GM23248 (cell line): ENCODE results near the gene RHCE. TPM values are rescaled to one million over a fixed set of nuclear protein-coding genes. Genes with fewer than 3 reads are reported as not detected.

Experiments
- DNase-seq: peaks from one replicate; pipeline ENCODE4 v3.0.0-alpha.2; 2015
- H2AFZ ChIP-seq: fragments of 200-600 bp; sonication (generic); 2 replicates; pipeline ENCODE4 v1.6.1; 2016; ENCODE audit warnings: antibody characterized with exemption
- H3F3A ChIP-seq: fragments of 200-600 bp; sonication (generic); 2 replicates; pipeline ENCODE4 v1.6.1; 2016; ENCODE audit warnings: mild to moderate bottlenecking, antibody characterized with exemption, mixed run types; ENCODE audit not compliant: insufficient read depth
- H3K27ac ChIP-seq: fragments of 200-600 bp; sonication (generic); 2 replicates; pipeline ENCODE4 v1.5.1; 2016; ENCODE audit warnings: mild to moderate bottlenecking
- H3K27me3 ChIP-seq: fragments of 200-600 bp; sonication (generic); replicated peaks from 2 replicates; pipeline ENCODE4 v1.6.1; 2016; ENCODE audit warnings: mild to moderate bottlenecking; ENCODE audit not compliant: insufficient read depth
- H3K36me3 ChIP-seq: fragments of 200-600 bp; sonication (generic); 2 replicates; pipeline ENCODE4 v1.6.1; 2016; ENCODE audit warnings: low read depth, mild to moderate bottlenecking
- H3K4me1 ChIP-seq: fragments of 200-600 bp; sonication (generic); 2 replicates; pipeline ENCODE4 v1.6.1; 2016; ENCODE audit warnings: mild to moderate bottlenecking; ENCODE audit not compliant: insufficient read depth
- H3K4me2 ChIP-seq: fragments of 200-600 bp; sonication (generic); one replicate; pipeline ENCODE4 v1.6.1; 2016; ENCODE audit warnings: mild to moderate bottlenecking; ENCODE audit not compliant: unreplicated experiment
- H3K4me3 ChIP-seq: fragments of 200-600 bp; sonication (generic); 2 replicates; pipeline ENCODE4 v1.5.1; 2016; ENCODE audit warnings: mild to moderate bottlenecking
- H3K79me2 ChIP-seq: fragments of 200-600 bp; sonication (generic); 2 replicates; pipeline ENCODE4 v1.6.1; 2016; ENCODE audit warnings: mild to moderate bottlenecking; ENCODE audit not compliant: insufficient read depth
- H3K9ac ChIP-seq: fragments of 200-600 bp; sonication (generic); 2 replicates; pipeline ENCODE4 v1.6.1; 2016; ENCODE audit warnings: mild to moderate bottlenecking
- H3K9me2 ChIP-seq: fragments of 200-600 bp; sonication (generic); 2 replicates; pipeline ENCODE4 v1.6.1; 2016; ENCODE audit warnings: mixed run types, mild to moderate bottlenecking, moderate library complexity; ENCODE audit not compliant: insufficient read depth
- H3K9me3 ChIP-seq: fragments of 200-600 bp; sonication (generic); one replicate; pipeline ENCODE4 v1.6.1; 2017; ENCODE audit warnings: low read depth
- H4K20me1 ChIP-seq: fragments of 200-600 bp; sonication (generic); 2 replicates; pipeline ENCODE4 v1.6.0; 2016; ENCODE audit not compliant: insufficient read depth
- EZH2 ChIP-seq: fragments of 200-600 bp; sonication (generic); IDR thresholded peaks from 2 replicates; pipeline ENCODE4 v1.6.1; 2018; ENCODE audit warnings: antibody characterized with exemption, mild to moderate bottlenecking; ENCODE audit not compliant: insufficient read depth, poor library complexity, severe bottlenecking
- EZH2phosphoT487 ChIP-seq: fragments of 200-600 bp; sonication (generic); IDR thresholded peaks from 2 replicates; pipeline ENCODE4 v1.6.1; 2018; ENCODE audit warnings: antibody characterized with exemption, moderate library complexity, mild to moderate bottlenecking, low read depth; ENCODE audit not compliant: insufficient read depth
- WGBS, 2 experiments: methylation state at CpG; one replicate each; pipeline ENCODE4 v1.1.6; 2015 to 2017; ENCODE audit warnings: low lambda C conversion rate in 2 of 2, low coverage in 1 of 2; ENCODE audit errors: missing lambda C conversion rate in 2 of 2; 5-methylcytosine and 5-hydroxymethylcytosine counted together
- in situ Hi-C: fragments of 300-500 bp; cut with MboI; formaldehyde crosslinking; loops from 2 replicates; pipeline ENCODE4 v1.15.0; 2020
- polyA plus RNA-seq: library from polyadenylated mRNA; unstranded; fragments of >200 nt; fragmentation: Nextera tagmentation; extraction: Ambion mirVana; gene quantifications from 2 replicates; pipeline ENCODE4 v1.2.1, GENCODE V29; 2016
- total RNA-seq: library from RNA; depleted of rRNA; stranded (reverse); fragments of >200 nt; shearing (Covaris generic); gene quantifications from 2 replicates; pipeline ENCODE4 v1.2.3, GENCODE V29; 2014

The RHCE gene
- total and polyA plus RNA-seq, 2 experiments from 2014 or later: 0.43 to 0.90 TPM

DNA sequence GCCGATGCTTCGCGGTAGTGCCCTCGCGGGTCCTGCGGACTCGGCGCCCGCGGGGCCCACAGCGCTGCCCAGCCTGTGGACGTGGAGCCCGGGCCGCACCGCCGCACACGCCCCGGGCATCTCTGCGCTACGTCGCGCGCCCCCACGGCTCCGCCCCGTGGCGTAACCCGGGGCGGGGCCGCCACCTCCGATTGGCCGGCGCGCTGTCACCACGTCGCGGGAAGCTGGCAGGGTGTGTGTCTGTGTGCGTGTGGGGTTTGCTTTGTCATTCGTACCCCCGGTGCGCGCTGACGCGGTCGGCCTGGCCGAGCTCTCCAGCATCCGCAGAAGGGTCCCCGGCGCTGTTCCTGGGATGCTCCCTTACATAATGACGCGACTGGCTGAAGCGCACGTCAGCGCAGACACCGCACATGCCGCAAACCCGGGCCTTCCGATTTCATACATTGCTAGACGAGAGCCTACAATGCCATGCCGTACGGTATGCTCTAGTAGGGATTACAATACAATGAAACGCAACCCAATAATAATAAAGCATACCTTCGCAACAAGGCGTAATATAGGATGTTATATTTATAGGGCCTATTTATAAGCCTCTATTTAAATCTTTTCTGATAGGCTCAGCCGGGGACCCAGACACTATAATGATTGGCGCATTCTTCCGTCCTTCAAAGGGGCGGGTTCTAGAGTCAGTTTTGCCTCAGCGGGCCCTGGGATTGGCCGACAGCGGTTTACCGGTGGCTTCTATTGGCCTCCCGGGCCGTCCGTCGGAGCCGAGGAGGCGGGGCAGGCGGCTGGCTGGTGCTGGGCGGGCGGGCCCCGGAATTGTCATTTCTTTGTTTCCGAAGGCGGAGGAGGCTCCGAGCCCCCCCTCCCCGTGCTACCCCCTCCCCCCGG, 9.7 kb upstream of the RHCE start, which contains the start of gene MACO1:
Gene MACO1, plus strand, starts transcription at position 825 of the 894 bp plus-strand sequence. CDS start 202 bp downstream, outside the sequence.
- TF ChIP-seq EZH2phosphoT487 (no peak), EZH2 (no peak)
- peak within 1 kb of the TSS; percentile 93 for H2AFZ ChIP-seq
- peak within 1 kb of the TSS; percentile 99 for H3K9ac ChIP-seq
- H3K4me2 ChIP-seq: peak within 1 kb of the TSS; percentile 92
- peaks cover 30% of the 10 kb centered on the region for H3K4me1 ChIP-seq
- no peaks in the 10 kb centered on the region for H3K36me3 ChIP-seq
- peak; percentile 97 for DNase-seq
- peak within 1 kb of the TSS; percentile 96 for H3K27ac ChIP-seq
- 1 to 2% methylated on average over 55 to 71 of the region's 87 CpGs for WGBS, 2 experiments
- no peaks in the 10 kb centered on the region; the same call in 1 of the 2 replicates for H4K20me1 ChIP-seq
- H3K9me2 ChIP-seq: no peaks in the 10 kb centered on the region
- peaks cover 22% of the 10 kb centered on the region for H3F3A ChIP-seq
- no peaks in the 10 kb centered on the region for H3K9me3 ChIP-seq
- in situ Hi-C loops: no loop called here
- H3K4me3 ChIP-seq: peak within 1 kb of the TSS; percentile 94
- peaks cover 47% of the 10 kb centered on the region for H3K79me2 ChIP-seq
- no peaks in the 10 kb centered on the region for H3K27me3 ChIP-seq

DNA sequence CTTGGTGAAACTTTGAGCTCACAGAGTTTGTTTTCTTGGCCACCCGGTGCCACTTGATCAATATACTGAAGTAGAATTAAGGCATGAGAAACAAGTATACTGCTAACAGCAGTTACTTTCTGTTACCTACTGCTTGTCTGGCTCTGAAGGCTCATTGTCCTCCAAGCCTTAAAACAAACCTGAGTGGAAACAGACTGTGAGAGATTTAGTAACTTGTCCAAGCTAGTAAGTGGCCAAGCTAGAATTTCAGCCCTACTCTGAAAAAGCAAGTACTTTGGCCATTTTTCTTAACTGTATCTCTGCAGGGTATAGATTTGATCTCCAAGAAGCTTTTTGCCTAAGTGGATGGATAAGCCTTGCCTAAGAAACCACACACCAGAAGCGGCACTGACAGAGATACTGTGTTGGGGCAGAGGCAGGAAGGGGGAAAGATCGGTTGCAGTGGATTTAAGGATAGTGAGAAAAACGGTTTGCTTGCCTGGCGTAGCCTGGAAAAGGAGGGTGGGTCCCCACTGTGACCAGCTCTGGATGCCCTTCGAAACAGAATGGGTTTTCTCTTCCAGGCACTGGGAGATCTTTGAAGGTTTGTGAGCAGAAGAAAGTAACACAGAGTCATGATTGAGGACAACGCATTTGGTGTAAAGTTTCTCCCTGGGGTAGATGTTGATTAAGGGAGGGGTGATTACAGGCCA, 8.0 kb upstream of the RHCE start:
- H3K27me3 ChIP-seq: no peaks in the 10 kb centered on the region
- no peaks in the 10 kb centered on the region for H3K9me2 ChIP-seq
- no peak overlapping the region for H3K4me2 ChIP-seq
- no peaks in the 10 kb centered on the region; the same call in 1 of the 2 replicates for H4K20me1 ChIP-seq
- 91 to 92% methylated on average over 7 of the region's 7 CpGs for WGBS, 2 experiments
- peaks cover 20% of the 10 kb centered on the region for H3F3A ChIP-seq
- no peak overlapping the region for H3K9ac ChIP-seq
- H3K9me3 ChIP-seq: no peaks in the 10 kb centered on the region
- H3K4me1 ChIP-seq: peaks cover 19% of the 10 kb centered on the region
- H3K79me2 ChIP-seq: peaks cover 30% of the 10 kb centered on the region
- no peaks in the 10 kb centered on the region for H3K36me3 ChIP-seq
- no peak for TF ChIP-seq EZH2
- TF ChIP-seq EZH2phosphoT487: no peak
- DNase-seq: no peak
- H3K27ac ChIP-seq: no peak overlapping the region
- no peak overlapping the region for H2AFZ ChIP-seq
- H3K4me3 ChIP-seq: no peak overlapping the region
- in situ Hi-C loops: no loop called here

DNA sequence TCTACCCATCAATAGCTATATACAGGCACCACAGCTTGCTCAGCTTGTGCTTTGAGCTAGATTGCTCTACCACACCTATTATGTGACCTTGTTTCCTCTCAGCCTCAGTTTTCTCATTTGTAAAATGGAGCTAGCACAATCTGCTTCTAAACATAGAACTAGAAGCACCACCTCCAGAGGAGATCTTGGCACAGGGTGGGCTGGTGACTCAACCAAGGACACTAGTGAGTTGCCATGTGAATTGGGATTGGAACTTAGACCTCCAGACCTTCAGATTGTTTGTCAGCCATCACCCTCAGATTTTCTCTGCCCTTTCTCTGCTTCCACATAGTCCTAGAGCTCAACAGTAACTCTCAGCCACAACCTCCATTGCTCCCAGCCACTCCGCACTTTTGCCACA, 7.1 kb upstream of the RHCE start:
- in situ Hi-C loops: no loop called here
- no peak overlapping the region for H3K4me2 ChIP-seq
- H3F3A ChIP-seq: peaks cover 19% of the 10 kb centered on the region
- no peaks in the 10 kb centered on the region for H3K36me3 ChIP-seq
- no peaks in the 10 kb centered on the region for H3K27me3 ChIP-seq
- H3K9ac ChIP-seq: no peak overlapping the region
- H3K4me1 ChIP-seq: peaks cover 10% of the 10 kb centered on the region; the same call in 1 of the 2 replicates
- no peak for TF ChIP-seq EZH2phosphoT487
- TF ChIP-seq EZH2: no peak
- no peaks in the 10 kb centered on the region for H3K9me3 ChIP-seq
- H3K79me2 ChIP-seq: peaks cover 20% of the 10 kb centered on the region
- H2AFZ ChIP-seq: no peak overlapping the region
- H3K9me2 ChIP-seq: no peaks in the 10 kb centered on the region
- no peak overlapping the region for H3K4me3 ChIP-seq
- peak; percentile 48 for DNase-seq
- H4K20me1 ChIP-seq: no peaks in the 10 kb centered on the region
- WGBS, 2 experiments: 94 to 100% methylated on average over 1 of the region's 1 CpG
- no peak overlapping the region for H3K27ac ChIP-seq
